Common myeloid progenitor, CD34-positive (primary cell): Measurements from ENCODE around the gene TRUB2.
A peak's percentile ranks its signal among the peaks of the same experiment; 100 is the strongest.

ENCODE experiments used
- CTCF ChIA-PET: fragments of 350-600 bp; sonication (Branson Sonifier 250); formaldehyde crosslinking; loops from one replicate; lab custom pipeline; 2021; ENCODE audit warnings: antibody characterized with exemption; lab: Charles Lee
- POLR2A ChIA-PET: fragments of 350-600 bp; sonication (Branson Sonifier 250); formaldehyde crosslinking; loops from one replicate; lab custom pipeline; 2021; ENCODE audit warnings: antibody characterized with exemption; lab: Charles Lee
- DNase-seq, 3 donors: peaks; one replicate each; pipeline versions ENCODE4 v3.0.0 to v3.0.0-alpha.2; 2013
- H3K27ac ChIP-seq, 2 experiments: 1 replicate in 1 of 2; 2 replicates in 1 of 2; pipeline ENCODE4 v1.7.0; 2013; ENCODE audit warnings: inconsistent platforms in 2 of 2, low read length in 2 of 2, mild to moderate bottlenecking in 2 of 2, low read depth in 1 of 2, moderate library complexity in 1 of 2; ENCODE audit not compliant: severe bottlenecking in 2 of 2, insufficient read depth in 1 of 2, poor library complexity in 1 of 2
- H3K27me3 ChIP-seq, 5 experiments: replicated peaks in 2 of 5; 1 replicate in 3 of 5; 2 replicates in 2 of 5; pipeline versions ENCODE4 v1.6.1 to v1.7.0; 2013; ENCODE audit warnings: low read length in 4 of 5, mild to moderate bottlenecking in 2 of 5, moderate library complexity in 2 of 5, inconsistent platforms in 1 of 5; ENCODE audit not compliant: insufficient read depth in 5 of 5, control insufficient read depth in 4 of 5
- H3K36me3 ChIP-seq, 4 experiments: 1 replicate in 2 of 4; 2 replicates in 2 of 4; pipeline versions ENCODE4 v1.6.1 to v1.7.0; 2013; ENCODE audit warnings: low read length in 3 of 4, control low read depth in 1 of 4, mild to moderate bottlenecking in 1 of 4; ENCODE audit not compliant: control insufficient read depth in 4 of 4, insufficient read depth in 4 of 4
- H3K4me1 ChIP-seq, 4 experiments: 1 replicate in 3 of 4; 2 replicates in 1 of 4; pipeline versions ENCODE4 v1.6.1 to v1.7.1; 2013; ENCODE audit warnings: low read length in 3 of 4, mild to moderate bottlenecking in 3 of 4, control low read depth in 1 of 4, inconsistent platforms in 1 of 4, moderate library complexity in 1 of 4; ENCODE audit not compliant: control insufficient read depth in 4 of 4, insufficient read depth in 4 of 4; ENCODE audit errors: control extremely low read depth in 1 of 4
- H3K4me3 ChIP-seq, 7 experiments: 1 replicate in 4 of 7; 2 replicates in 3 of 7; pipeline versions ENCODE4 v1.5.1 to v1.7.0; 2013; ENCODE audit warnings: mild to moderate bottlenecking in 7 of 7, low read length in 6 of 7, moderate library complexity in 6 of 7, inconsistent platforms in 2 of 7, low read depth in 2 of 7, control low read depth in 1 of 7; ENCODE audit not compliant: insufficient read depth in 4 of 7, control insufficient read depth in 1 of 7; ENCODE audit errors: extremely low read depth in 1 of 7
- H3K9me3 ChIP-seq, 5 experiments: 1 replicate in 4 of 5; 2 replicates in 1 of 5; pipeline versions ENCODE4 v1.6.1 to v1.7.1; 2013; ENCODE audit warnings: low read length in 4 of 5, mild to moderate bottlenecking in 2 of 5, inconsistent platforms in 1 of 5, low read depth in 1 of 5, moderate library complexity in 1 of 5; ENCODE audit not compliant: control insufficient read depth in 4 of 5, insufficient read depth in 2 of 5; ENCODE audit errors: control extremely low read depth in 1 of 5
- WGBS: methylation state at CpG from one replicate; pipeline ENCODE4 v1.1.5; 2013; ENCODE audit not compliant: insufficient coverage; 5-methylcytosine and 5-hydroxymethylcytosine counted together

The TRUB2 gene

GRCh38 chr9:128365525-128365924 lies 43.3 kb upstream of the TRUB2 start:
- H3K4me3 ChIP-seq = peak overlapping the region in 3 of 7 experiments; percentile 65 to 72 (median 68)
- ChIA-PET CTCF (interaction anchor here (1.2 to 6.9 kb wide), 4 partner anchors 10 to 54 kb away, joined by 5 to 80 read pairs (median 6); partner anchors contain the start of gene CERCAM), POLR2A (no interaction called here)
- peak overlapping the region in 1 of 2 experiments; percentile 25 for H3K27ac ChIP-seq
- no peaks in the 10 kb centered on the region for H3K9me3 ChIP-seq
- WGBS = 82% methylated on average over 3 of the region's 4 CpGs
- no peaks in the 10 kb centered on the region for H3K27me3 ChIP-seq
- peaks cover 1 to 30% (median 23%) of the 10 kb centered on the region in 4 experiments for H3K4me1 ChIP-seq
- DNase-seq = no peak
- H3K36me3 ChIP-seq = no peaks in the 10 kb centered on the region

DNA sequence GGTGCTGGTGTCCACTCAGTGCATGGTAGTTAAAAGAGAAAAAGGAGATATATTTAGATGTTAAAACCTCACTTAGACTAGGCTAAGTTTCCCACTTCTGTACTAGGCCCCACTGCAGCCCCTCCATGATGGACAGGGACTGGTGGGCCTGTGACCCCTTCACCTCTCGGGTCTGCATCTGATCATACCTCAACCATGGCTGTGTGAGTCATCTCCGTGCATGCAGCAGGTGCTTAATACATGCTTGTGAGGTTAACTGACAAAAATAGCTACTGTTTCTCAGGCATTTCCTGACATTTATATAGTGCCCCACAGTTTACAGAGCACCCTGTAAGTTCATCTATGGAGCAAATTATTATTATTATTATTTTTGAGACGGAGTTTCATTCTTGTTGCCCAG lies 40.5 kb upstream of the TRUB2 start:
- 92% methylated on average over 2 of the region's 3 CpGs for WGBS
- Histone ChIP-seq H3K4me3 (no peak overlapping the region), H3K4me1 (peaks cover 0 to 25% (median 19%) of the 10 kb centered on the region in 4 experiments), H3K36me3 (peaks cover 0 to 14% (median 0%) of the 10 kb centered on the region in 4 experiments), H3K9me3 (no peaks in the 10 kb centered on the region), H3K27ac (no peak overlapping the region), H3K27me3 (no peaks in the 10 kb centered on the region)
- ChIA-PET POLR2A (interaction anchor here (0.5 to 1.4 kb wide), 3 partner anchors 8 to 190 kb away, joined by 3 to 6 read pairs (median 4); partner anchors contain the start of genes SPTAN1 and URM1), CTCF (interaction anchor here (0.9 to 6.9 kb wide), 16 partner anchors 8 to 132 kb away, joined by 3 to 80 read pairs (median 8); partner anchors contain the start of genes CERCAM and URM1)
- no peak for DNase-seq

GRCh38 chr9:128361986-128362646 lies 39.9 kb upstream of the TRUB2 start:
- peaks cover 0 to 20% (median under 1%) of the 10 kb centered on the region in 4 experiments for H3K36me3 ChIP-seq
- peaks cover 0 to 25% (median 19%) of the 10 kb centered on the region in 4 experiments for H3K4me1 ChIP-seq
- no peaks in the 10 kb centered on the region for H3K27me3 ChIP-seq
- POLR2A ChIA-PET = interaction anchor here (0.5 to 1.4 kb wide), 5 partner anchors 9 to 190 kb away, joined by 3 to 6 read pairs (median 3); partner anchors contain the start of genes SPTAN1 and URM1
- CTCF ChIA-PET = interaction anchor here (0.9 to 6.9 kb wide), 19 partner anchors 9 to 132 kb away, joined by 3 to 80 read pairs (median 6); partner anchors contain the start of genes CERCAM and URM1
- H3K27ac ChIP-seq = peak overlapping the region in 1 of 2 experiments; percentile 14
- WGBS = 11% methylated on average over 19 of the region's 20 CpGs
- no peaks in the 10 kb centered on the region for H3K9me3 ChIP-seq
- H3K4me3 ChIP-seq = peak overlapping the region; percentile 29 to 83 (median 78)
- peak; percentile 68 to 77 (median 73) for DNase-seq

DNA sequence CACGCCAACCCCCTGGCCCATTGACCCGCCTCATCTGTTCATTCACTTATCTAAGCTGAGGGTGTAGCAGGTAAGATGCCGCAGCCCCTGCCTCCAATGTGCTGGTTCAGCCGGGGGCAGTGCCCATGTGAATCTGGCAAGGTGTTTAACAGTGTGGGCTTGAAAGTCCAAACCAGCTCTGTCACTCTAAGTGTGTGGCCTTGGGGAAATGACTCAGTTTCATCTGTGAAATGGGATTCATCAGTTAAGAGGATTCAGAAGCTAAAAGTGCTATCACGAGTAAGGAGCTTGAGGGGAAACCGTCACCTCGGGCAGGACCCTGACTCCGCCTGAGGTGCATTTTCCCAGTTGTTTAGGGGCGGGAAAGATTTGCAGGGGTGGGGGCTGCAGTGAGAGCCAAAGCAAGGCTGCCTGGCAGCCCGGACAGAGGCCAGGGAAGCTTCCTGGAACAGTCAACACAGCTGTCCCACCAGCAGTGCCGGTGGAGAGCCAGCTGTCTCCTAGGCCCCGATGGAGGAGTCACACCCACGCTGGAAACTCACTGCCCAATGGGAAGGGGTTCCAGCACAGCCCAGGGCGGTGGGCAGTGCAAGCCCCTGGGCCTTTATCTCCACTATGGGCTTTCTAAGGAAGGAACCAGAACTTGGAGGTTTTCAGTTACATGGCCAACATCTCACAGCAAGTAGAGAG lies 39.2 kb upstream of the TRUB2 start:
- ChIA-PET CTCF (interaction anchor here (1.0 to 6.9 kb wide), 15 partner anchors 10 to 133 kb away, joined by 3 to 80 read pairs (median 8); partner anchors contain the start of genes CERCAM and URM1), POLR2A (interaction anchor here (0.7 to 1.4 kb wide), 3 partner anchors 10 to 53 kb away, joined by 3 to 6 read pairs (median 3); partner anchors contain the start of gene URM1)
- H3K27me3 ChIP-seq = no peaks in the 10 kb centered on the region
- H3K4me1 ChIP-seq = peaks cover 0 to 25% (median 19%) of the 10 kb centered on the region in 4 experiments
- WGBS = 53% methylated on average over 12 of the region's 14 CpGs
- peak overlapping the region in 1 of 2 experiments; percentile 14 for H3K27ac ChIP-seq
- H3K9me3 ChIP-seq = no peaks in the 10 kb centered on the region
- peaks cover 0 to 20% (median under 1%) of the 10 kb centered on the region in 4 experiments for H3K36me3 ChIP-seq
- peak overlapping the region; percentile 29 to 83 (median 78) for H3K4me3 ChIP-seq
- no peak for DNase-seq

- Histone ChIP-seq H3K27ac (no peak overlapping the region), H3K4me3 (no peak overlapping the region), H3K36me3 (peaks cover 0 to 25% (median 2%) of the 10 kb centered on the region in 4 experiments), H3K27me3 (no peaks in the 10 kb centered on the region), H3K4me1 (peaks cover 0 to 25% (median 19%) of the 10 kb centered on the region in 4 experiments), H3K9me3 (no peaks in the 10 kb centered on the region)
- DNase-seq = no peak
- 88% methylated on average over 1 of the region's 2 CpGs for WGBS
- CTCF ChIA-PET = interaction anchor here (1.5 to 6.9 kb wide), 6 partner anchors 10 to 134 kb away, joined by 3 to 80 read pairs (median 12); partner anchors contain the start of gene URM1
- POLR2A ChIA-PET = interaction anchor here (0.6 kb wide), 1 partner anchor 22 kb away, joined by 5 read pairs; no protein-coding TSS in a partner anchor
These were observed 38.6 kb upstream of the TRUB2 start for GRCh38 chr9:128360826-128361225.

GRCh38 chr9:128358861-128359260 lies 36.6 kb upstream of the TRUB2 start:
- Histone ChIP-seq H3K9me3 (no peaks in the 10 kb centered on the region), H3K27me3 (no peaks in the 10 kb centered on the region), H3K27ac (no peak overlapping the region), H3K36me3 (peaks cover 0 to 40% (median 13%) of the 10 kb centered on the region in 4 experiments), H3K4me3 (no peak overlapping the region), H3K4me1 (peaks cover 0 to 12% (median 9%) of the 10 kb centered on the region in 4 experiments)
- POLR2A ChIA-PET = no interaction called here
- no peak for DNase-seq
- 93% methylated on average over 3 of the region's 4 CpGs for WGBS
- CTCF ChIA-PET = interaction anchor here (6.9 kb wide), 1 partner anchor 53 kb away, joined by 80 read pairs; no protein-coding TSS in a partner anchor
